Ishikawa (cell line): ENCODE measurements around the gene SERGEF.
A peak's percentile ranks its signal among the peaks of the same experiment; 100 is the strongest.

ENCODE experiments used
- CEBPB ChIP-seq: IDR thresholded peaks from 2 replicates; pipeline ENCODE4 v1.6.1; 2012
- CREB1 ChIP-seq: IDR thresholded peaks from 2 replicates; pipeline ENCODE4 v1.6.1; 2012; ENCODE audit warnings: low read depth
- EGR1 ChIP-seq: IDR thresholded peaks from 2 replicates; pipeline ENCODE4 v1.6.1; 2012
- EP300 ChIP-seq: IDR thresholded peaks from 2 replicates; pipeline ENCODE4 v1.6.1; 2012; ENCODE audit warnings: borderline replicate concordance
- FOXM1 ChIP-seq: IDR thresholded peaks from 2 replicates; pipeline ENCODE4 v1.6.1; 2012; ENCODE audit warnings: low read depth, borderline replicate concordance
- NFIC ChIP-seq: IDR thresholded peaks from 2 replicates; pipeline ENCODE4 v1.6.1; 2012
- RAD21 ChIP-seq: IDR thresholded peaks from 2 replicates; pipeline ENCODE4 v1.6.1; 2012; ENCODE audit warnings: low read depth
- TAF1 ChIP-seq: IDR thresholded peaks from 2 replicates; pipeline ENCODE4 v1.6.1; 2012; ENCODE audit warnings: low read depth, mild to moderate bottlenecking
- TCF12 ChIP-seq: IDR thresholded peaks from 2 replicates; pipeline ENCODE4 v1.6.1; 2012; ENCODE audit warnings: low read depth
- TEAD4 ChIP-seq: IDR thresholded peaks from 2 replicates; pipeline ENCODE4 v1.6.1; 2012
- YY1 ChIP-seq: IDR thresholded peaks from 2 replicates; pipeline ENCODE4 v1.6.1; 2012; ENCODE audit warnings: low read depth
- ZBTB7A ChIP-seq: IDR thresholded peaks from 2 replicates; pipeline ENCODE4 v1.6.1; 2012; ENCODE audit warnings: low read depth
- TF ChIP-seq, protein P1 (sequence below): IDR thresholded peaks from 2 replicates; pipeline ENCODE4 v1.6.1; 2012
- TF ChIP-seq, protein P2 (sequence below): IDR thresholded peaks from 2 replicates; pipeline ENCODE4 v1.6.1; 2012; ENCODE audit warnings: low read depth, mild to moderate bottlenecking

The SERGEF gene

DNA sequence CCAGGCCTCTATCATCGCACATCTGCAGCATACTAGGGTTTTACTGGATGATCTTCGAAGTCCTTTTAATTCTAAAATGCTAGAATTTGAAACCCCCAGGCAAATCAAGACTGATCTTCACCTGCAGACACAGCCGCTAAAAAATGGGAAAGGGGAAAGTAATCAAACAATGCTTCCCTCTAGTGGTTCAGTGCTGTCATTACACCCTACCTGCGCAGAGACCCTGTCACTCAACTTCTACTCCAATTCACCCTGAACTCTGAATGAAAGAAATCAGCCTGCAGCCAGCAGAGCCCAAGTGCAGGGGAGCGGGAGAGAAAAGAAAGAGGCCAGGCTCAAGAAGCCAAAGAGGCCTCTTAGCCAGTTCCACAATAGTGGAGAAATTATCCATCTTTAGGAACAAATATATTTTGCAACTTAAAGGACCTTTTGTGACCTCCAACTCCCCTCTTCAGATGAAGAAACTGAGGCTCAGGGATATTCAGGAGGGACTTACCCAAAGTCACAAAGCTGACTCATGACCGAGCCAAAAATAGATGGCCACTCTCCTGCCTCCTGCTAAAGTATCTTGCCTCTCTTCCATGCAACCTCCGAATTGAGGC is 33.0 kb downstream of the SERGEF start:
- TF ChIP-seq RAD21, result peak; percentile 66
- TF ChIP-seq, protein P1, sequence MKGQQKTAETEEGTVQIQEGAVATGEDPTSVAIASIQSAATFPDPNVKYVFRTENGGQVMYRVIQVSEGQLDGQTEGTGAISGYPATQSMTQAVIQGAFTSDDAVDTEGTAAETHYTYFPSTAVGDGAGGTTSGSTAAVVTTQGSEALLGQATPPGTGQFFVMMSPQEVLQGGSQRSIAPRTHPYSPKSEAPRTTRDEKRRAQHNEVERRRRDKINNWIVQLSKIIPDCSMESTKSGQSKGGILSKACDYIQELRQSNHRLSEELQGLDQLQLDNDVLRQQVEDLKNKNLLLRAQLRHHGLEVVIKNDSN, result no peak

DNA sequence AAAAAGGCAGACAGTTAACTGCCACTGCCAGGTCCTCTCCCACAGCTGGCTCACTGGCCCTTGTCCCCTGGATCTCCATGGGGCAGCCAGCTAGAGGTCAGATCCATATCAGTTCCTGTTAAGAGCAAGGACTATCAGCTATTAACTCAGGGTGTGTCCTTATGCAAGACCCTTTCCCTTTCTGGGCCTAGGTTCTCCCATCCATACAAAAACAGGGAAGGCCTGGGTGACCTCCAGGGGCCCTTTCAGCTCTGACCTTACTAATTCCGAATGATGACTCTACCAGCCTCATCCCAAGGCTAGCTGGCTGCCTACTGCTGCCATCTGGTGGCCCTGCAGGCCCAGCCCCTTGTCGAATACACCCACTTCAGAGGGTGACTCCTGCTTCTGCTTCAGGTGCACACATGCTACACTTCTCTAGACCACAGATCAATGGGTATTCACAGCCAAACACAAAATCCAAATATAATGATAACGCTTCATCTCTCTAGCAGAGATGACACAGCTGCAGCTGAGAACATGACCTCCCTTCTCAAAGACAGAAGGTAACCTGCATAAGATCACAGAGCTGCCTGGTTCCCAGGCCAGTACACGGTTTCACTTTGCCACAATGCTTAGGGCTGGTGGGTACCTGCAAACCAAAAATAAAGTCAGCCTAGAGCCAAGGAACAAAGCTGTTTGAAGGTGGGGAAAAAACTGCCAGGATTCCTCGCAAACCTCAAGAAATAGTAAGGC is 34.1 kb downstream of the SERGEF start:
- TF ChIP-seq RAD21 (peak; percentile 61), EGR1 (no peak), YY1 (no peak)

DNA sequence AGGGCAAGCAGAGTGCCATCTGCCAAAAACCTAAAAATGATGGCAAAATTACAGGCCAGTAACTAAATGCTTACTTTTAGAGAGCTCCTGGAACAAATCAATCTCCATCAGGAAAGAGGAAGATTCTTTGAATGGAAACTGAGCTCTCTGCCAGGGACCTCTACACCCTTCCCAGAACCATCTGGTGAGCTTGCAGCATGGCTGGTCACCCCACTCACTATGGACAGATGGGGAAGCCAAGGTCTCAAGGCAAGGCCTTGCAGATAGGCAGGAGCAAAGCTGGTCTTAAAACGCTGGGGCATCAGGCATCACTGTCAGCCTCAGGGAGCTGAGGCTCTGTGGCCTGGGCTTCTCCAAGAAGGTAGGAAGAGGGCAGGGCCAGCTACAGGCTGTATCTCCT is 36.2 kb downstream of the SERGEF start:
- TF ChIP-seq NFIC, result no peak

DNA sequence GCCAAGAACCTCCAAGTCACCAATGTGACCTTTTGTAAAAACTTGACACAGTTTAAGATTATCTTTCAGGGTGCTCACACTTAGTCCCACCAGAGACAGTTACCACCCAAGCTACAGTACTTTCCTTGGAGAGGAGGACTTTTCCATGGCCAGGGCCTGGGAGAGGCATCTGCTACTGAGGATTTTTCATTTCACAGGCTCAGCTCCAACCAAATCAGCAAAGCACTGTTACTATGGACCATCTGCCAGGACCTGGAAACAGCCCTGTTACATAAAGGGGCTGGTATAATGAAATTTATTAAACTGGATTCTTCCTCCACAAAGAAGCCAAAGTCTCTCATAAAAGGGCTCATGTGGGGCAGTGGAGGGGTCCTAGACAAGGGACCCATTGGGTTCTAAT is 38.6 kb downstream of the SERGEF start:
- TF ChIP-seq EP300, result no peak
- TF ChIP-seq, protein P2, sequence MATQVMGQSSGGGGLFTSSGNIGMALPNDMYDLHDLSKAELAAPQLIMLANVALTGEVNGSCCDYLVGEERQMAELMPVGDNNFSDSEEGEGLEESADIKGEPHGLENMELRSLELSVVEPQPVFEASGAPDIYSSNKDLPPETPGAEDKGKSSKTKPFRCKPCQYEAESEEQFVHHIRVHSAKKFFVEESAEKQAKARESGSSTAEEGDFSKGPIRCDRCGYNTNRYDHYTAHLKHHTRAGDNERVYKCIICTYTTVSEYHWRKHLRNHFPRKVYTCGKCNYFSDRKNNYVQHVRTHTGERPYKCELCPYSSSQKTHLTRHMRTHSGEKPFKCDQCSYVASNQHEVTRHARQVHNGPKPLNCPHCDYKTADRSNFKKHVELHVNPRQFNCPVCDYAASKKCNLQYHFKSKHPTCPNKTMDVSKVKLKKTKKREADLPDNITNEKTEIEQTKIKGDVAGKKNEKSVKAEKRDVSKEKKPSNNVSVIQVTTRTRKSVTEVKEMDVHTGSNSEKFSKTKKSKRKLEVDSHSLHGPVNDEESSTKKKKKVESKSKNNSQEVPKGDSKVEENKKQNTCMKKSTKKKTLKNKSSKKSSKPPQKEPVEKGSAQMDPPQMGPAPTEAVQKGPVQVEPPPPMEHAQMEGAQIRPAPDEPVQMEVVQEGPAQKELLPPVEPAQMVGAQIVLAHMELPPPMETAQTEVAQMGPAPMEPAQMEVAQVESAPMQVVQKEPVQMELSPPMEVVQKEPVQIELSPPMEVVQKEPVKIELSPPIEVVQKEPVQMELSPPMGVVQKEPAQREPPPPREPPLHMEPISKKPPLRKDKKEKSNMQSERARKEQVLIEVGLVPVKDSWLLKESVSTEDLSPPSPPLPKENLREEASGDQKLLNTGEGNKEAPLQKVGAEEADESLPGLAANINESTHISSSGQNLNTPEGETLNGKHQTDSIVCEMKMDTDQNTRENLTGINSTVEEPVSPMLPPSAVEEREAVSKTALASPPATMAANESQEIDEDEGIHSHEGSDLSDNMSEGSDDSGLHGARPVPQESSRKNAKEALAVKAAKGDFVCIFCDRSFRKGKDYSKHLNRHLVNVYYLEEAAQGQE, result no peak

DNA sequence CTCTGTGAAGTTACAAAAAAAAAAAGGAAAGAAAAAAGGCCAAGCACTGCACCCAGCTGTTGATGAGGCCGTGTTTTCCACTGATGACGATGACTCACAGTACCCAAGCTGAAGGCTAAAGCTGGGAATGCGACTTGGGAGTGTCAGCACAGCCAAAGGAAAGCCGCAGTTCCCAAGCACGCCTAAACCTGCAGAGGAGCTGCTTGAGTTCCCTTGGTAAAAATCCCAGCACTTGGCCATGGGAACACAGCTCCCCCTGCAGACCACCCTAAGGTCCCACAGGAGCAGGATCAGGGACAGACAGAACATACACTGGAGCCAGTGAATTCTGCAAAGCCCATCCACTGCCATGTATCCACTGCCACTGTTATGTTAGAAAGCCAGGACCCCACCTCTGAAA is 39.9 kb downstream of the SERGEF start:
- peak; percentile 48 for TF ChIP-seq RAD21
- TF ChIP-seq, protein P2, result no peak

DNA sequence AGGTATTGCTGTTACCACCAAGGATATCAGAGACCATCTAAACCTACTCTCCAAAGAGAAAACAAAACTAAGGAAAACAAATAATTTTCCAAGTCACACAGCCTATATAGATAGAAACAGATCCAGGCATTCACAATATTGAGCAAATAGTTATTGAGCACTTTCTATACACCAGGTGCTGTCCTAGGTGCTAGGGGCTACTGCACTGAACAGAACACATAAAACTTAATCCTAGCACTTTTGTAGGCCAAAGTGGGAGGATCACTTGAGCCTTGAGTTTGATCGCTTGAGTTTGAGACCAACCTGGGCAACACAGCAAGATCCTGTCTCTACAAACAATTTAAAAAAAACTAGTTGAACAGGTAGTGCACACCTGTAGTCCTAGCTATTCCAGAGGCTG is 44.6 kb downstream of the SERGEF start:
- no peak for TF ChIP-seq NFIC
- TF ChIP-seq, protein P2, result peak; percentile 78

DNA sequence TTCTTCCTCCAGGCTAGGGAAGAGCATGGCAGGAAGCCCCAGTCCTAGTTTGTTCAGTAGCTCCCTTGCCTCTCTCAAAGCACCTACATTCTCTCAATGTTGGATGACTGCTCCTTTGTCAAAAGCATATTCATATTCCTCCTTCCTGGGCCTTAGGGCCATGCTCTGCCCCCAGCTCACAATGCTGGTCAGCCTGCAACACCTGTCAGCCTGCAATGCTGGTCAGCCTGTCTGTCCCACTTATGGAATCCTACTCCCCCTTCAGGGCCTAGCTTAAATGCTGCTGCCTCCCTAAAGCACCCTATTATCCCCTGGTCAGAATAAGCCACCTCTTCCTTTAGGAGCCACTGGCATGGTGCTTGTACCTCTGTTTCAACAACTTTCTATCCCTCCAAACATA is 45.2 kb downstream of the SERGEF start:
- TF ChIP-seq RAD21 (no peak), YY1 (no peak), ZBTB7A (no peak), CEBPB (no peak), NFIC (no peak), FOXM1 (no peak)

DNA sequence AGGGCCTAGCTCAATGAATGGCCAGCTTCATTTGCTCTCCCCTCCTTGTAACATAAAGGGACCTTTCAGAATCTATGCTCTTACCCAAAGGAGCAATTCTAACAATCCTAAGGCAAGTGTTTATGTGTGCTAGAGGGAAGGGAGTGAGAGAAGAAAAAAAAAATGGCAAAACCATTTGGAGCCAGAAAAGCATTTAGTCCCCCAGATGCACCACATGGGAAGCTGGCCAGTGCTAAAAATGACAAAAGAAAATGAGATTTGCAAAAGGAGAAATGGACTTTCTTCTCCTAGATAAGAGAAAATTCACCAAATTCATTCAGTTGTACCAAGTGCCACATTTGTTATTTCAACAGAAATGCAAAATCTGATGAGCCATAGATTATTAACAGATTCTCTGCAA is 52.8 kb downstream of the SERGEF start:
- TF ChIP-seq, protein P1, result no peak
- TF ChIP-seq TCF12 (no peak), EP300 (no peak), ZBTB7A (no peak), CEBPB (no peak), TEAD4 (no peak), TAF1 (no peak), FOXM1 (no peak), YY1 (no peak), CREB1 (no peak), EGR1 (no peak), RAD21 (no peak)
- TF ChIP-seq, protein P2, result no peak
